Measurements from ENCODE around the gene ARHGEF3. TPM values are rescaled to one million over a fixed set of nuclear protein-coding genes. Genes with fewer than 3 reads are reported as not detected.

ARHGEF3 gene
- total RNA-seq, 1 donor from 2014 or later: 27.0 TPM

DNA sequence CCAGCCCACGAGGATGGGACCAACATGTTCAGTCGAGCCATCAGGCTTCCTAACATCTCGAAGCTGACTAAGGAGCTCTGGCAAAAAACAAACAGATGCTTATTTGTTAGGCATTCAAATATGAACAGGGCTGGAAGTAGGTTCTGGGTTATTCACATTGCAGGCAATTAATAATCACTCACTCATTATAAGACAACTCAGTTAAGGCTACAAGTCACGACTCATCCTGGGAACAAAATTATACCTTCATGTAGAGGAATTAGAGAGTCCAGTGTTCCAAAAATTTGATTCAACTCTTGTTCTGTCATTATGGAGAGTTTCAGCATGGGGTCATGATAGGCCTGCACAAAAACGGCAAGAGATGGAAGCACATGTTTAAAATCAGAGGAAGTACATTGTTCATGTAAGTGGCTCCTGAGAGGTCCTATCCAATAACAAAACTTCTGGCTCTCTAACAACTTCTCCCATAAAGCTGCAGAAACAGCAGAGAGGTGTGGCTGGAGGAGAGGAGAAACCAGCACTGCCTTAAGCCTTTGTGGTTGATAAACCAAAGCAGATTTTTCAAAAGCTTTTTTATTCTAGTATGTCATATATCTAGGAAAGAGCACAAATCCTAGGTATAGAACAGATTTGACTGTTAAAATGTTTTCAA is 50.6 kb downstream of the ARHGEF3 start:
- H3K36me3 Mint-ChIP-seq (ENCODE audit: low read depth): peaks cover 51% of the 10 kb centered on the region

DNA sequence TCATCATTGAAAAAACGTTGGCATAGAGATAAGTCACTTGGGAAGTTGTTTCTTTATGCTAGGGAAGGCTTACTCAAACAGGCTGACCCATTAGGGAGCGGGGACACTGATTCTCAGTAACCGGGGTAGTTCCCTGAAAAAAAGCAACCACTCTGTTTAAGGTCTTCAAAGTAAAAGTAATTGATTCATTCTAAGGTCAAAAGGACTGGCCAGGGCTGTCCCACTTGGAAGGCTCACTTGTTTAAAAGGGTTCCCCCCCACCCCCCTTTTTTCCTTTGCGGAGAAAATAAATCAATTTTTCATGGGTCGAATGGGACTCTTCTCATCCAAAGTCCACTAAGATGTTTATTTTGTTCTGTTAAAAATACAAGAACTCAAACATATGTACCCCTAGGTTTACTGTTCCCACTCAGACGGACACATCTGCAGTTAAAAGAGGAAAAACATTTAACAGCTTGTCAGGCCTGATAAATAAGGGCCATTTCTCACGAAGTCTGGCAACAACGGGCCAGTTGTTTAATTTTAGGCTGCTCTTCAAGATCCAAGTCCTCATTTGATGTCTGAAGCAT is 53.0 kb downstream of the ARHGEF3 start:
- CTCF ChIA-PET: interaction anchor here (0.7 to 2.5 kb wide), 4 partner anchors 12 to 50 kb away, joined by 3 to 19 read pairs (median 4); no protein-coding TSS in a partner anchor
- ATAC-seq (ENCODE audit: low read depth) (no peak), DNase-seq (no peak)
- intact Hi-C loops (cut with micrococcal nuclease): no loop called here
- no peak overlapping the region for H3K27ac Mint-ChIP-seq
- TF ChIP-seq, protein P1, sequence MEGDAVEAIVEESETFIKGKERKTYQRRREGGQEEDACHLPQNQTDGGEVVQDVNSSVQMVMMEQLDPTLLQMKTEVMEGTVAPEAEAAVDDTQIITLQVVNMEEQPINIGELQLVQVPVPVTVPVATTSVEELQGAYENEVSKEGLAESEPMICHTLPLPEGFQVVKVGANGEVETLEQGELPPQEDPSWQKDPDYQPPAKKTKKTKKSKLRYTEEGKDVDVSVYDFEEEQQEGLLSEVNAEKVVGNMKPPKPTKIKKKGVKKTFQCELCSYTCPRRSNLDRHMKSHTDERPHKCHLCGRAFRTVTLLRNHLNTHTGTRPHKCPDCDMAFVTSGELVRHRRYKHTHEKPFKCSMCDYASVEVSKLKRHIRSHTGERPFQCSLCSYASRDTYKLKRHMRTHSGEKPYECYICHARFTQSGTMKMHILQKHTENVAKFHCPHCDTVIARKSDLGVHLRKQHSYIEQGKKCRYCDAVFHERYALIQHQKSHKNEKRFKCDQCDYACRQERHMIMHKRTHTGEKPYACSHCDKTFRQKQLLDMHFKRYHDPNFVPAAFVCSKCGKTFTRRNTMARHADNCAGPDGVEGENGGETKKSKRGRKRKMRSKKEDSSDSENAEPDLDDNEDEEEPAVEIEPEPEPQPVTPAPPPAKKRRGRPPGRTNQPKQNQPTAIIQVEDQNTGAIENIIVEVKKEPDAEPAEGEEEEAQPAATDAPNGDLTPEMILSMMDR (IDR thresholded peaks at IDR 0.05): no peak
- H3K36me3 Mint-ChIP-seq (ENCODE audit: low read depth): peaks cover 71% of the 10 kb centered on the region
- H3K27me3 Mint-ChIP-seq: no peaks in the 10 kb centered on the region
- H3K9me3 Mint-ChIP-seq: no peaks in the 10 kb centered on the region
- POLR2A ChIA-PET: interaction anchor here (0.6 to 0.9 kb wide), 3 partner anchors 36 to 146 kb away, joined by 3 to 6 read pairs (median 3); no protein-coding TSS in a partner anchor
- H3K4me3 Mint-ChIP-seq: no peak overlapping the region
- H3K4me1 Mint-ChIP-seq: peaks cover 26% of the 10 kb centered on the region

More for the DNA sequence above, 50.6 kb downstream of the ARHGEF3 start:
- ATAC-seq (ENCODE audit: low read depth) (no peak), DNase-seq (no peak)
- ChIA-PET CTCF (interaction anchor here (1.4 to 6.2 kb wide), 3 partner anchors 13 to 48 kb away, joined by 3 to 104 read pairs (median 5); partner anchors contain the start of gene ARHGEF3), POLR2A (interaction anchor here (0.5 to 10.9 kb wide), 3 partner anchors 28 to 479 kb away, joined by 3 to 181 read pairs (median 3); partner anchors contain the start of gene ARHGEF3)
- Mint-ChIP-seq H3K9me3 (no peaks in the 10 kb centered on the region), H3K27ac (peak overlapping the region; percentile 64), H3K4me1 (peaks cover 48% of the 10 kb centered on the region), H3K4me3 (no peak overlapping the region), H3K27me3 (no peaks in the 10 kb centered on the region)
- TF ChIP-seq, protein P1 (IDR thresholded peaks at IDR 0.05): no peak
- intact Hi-C loops (cut with micrococcal nuclease): loop anchor here (5.0 kb wide), 1 partner anchor 44 kb away; no protein-coding TSS in a partner anchor

DNA sequence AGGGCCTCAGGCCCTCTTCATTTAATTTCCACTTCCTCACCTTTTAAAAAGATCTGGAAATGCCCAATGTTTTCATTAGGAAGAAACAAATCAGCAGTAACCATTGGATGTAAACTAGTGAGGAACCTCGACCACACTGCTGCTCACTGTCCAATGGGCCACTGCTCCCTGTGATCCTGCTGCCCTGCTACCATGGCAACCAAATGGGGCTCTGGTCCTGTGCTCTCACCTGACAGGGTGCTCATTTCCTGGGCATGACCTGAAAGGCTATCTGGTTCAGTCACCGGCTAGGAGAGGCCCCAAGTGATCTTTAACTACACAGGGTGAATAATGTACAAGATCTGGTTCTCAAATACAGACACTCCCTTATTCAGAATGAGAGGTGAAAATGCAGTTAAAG is 54.6 kb downstream of the ARHGEF3 start:
- ChIA-PET CTCF (interaction anchor here (1.9 to 2.5 kb wide), 2 partner anchors 11 to 52 kb away, joined by 5 to 19 read pairs; no protein-coding TSS in a partner anchor), POLR2A (no interaction called here)
- H3K9me3 Mint-ChIP-seq: no peaks in the 10 kb centered on the region
- TF ChIP-seq, protein P1 (IDR thresholded peaks at IDR 0.05): no peak
- H3K4me3 Mint-ChIP-seq: no peak overlapping the region
- DNase-seq (no peak), ATAC-seq (ENCODE audit: low read depth) (no peak)
- intact Hi-C loops (cut with micrococcal nuclease): no loop called here
- no peak overlapping the region for H3K27ac Mint-ChIP-seq
- no peaks in the 10 kb centered on the region for H3K27me3 Mint-ChIP-seq
- peaks cover 10% of the 10 kb centered on the region for H3K4me1 Mint-ChIP-seq
- peaks cover 76% of the 10 kb centered on the region for H3K36me3 Mint-ChIP-seq (ENCODE audit: low read depth)

DNA sequence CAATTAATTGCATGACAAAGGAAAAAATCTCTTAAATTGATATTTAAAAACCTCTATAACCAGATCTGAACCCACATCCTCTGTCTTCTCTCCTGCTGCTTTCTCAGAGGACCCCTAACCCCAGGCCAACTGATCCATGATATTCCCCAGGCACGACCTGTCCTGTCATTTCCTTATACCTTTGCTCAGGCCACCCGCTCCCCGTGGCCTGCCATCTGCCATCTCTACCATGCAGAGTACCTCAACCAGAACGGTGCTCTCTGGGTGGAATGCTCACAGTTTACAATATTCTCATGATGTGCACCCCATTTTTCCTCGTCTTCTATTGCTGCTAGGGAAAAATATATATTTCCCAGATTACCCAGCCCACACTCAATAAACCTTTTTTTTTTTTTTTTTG is 57.7 kb downstream of the ARHGEF3 start:
- Mint-ChIP-seq H3K4me3 (no peak overlapping the region), H3K27me3 (no peaks in the 10 kb centered on the region), H3K4me1 (peaks cover 1% of the 10 kb centered on the region), H3K9me3 (no peaks in the 10 kb centered on the region), H3K27ac (peak overlapping the region; percentile 60), H3K36me3 (ENCODE audit: low read depth) (peaks cover 72% of the 10 kb centered on the region)
- TF ChIP-seq, protein P1 (IDR thresholded peaks at IDR 0.05): no peak
- intact Hi-C loops (cut with micrococcal nuclease): no loop called here
- POLR2A ChIA-PET: interaction anchor here (1.0 kb wide), 1 partner anchor 14 kb away, joined by 3 read pairs; no protein-coding TSS in a partner anchor
- CTCF ChIA-PET: no interaction called here
- DNase-seq (no peak), ATAC-seq (ENCODE audit: low read depth) (no peak)

DNA sequence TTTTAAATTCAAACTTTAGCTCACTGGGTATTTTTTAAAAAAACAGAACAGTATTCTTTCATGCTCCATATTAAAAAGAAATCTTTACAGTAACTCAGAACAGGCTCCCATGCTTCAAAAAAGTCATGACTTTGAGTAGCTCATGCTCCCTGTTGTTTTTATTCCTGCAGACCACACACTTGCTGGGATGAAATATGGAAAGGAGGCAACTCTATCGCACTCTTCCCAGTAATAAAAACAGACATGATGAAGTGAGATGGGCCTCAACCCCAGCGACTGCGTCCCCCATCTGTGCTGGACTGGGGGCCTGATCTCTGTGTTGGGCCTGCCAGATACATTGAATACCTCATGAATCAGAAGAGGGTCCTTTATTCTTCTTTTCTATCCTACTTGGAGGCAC is 58.9 kb downstream of the ARHGEF3 start:
- ChIA-PET POLR2A (interaction anchor here (0.9 kb wide), 2 partner anchors 10 to 57 kb away, joined by 3 to 4 read pairs; no protein-coding TSS in a partner anchor), CTCF (interaction anchor here (1.2 kb wide), 1 partner anchor 47 kb away, joined by 3 read pairs; no protein-coding TSS in a partner anchor)
- no peaks in the 10 kb centered on the region for H3K9me3 Mint-ChIP-seq
- peaks cover 64% of the 10 kb centered on the region for H3K36me3 Mint-ChIP-seq (ENCODE audit: low read depth)
- H3K27ac Mint-ChIP-seq: no peak overlapping the region
- H3K4me1 Mint-ChIP-seq: peaks cover 1% of the 10 kb centered on the region
- ATAC-seq (ENCODE audit: low read depth) (no peak), DNase-seq (no peak)
- no peaks in the 10 kb centered on the region for H3K27me3 Mint-ChIP-seq
- TF ChIP-seq, protein P1 (IDR thresholded peaks at IDR 0.05): no peak
- H3K4me3 Mint-ChIP-seq: no peak overlapping the region
- intact Hi-C loops (cut with micrococcal nuclease): no loop called here

Measured in activated B cell treated with CpG ODN at 0.5 μM for 24 hours (primary cell).